M059J (cell line): ENCODE data around the gene TSPAN31. TPM values are rescaled to one million over a fixed set of nuclear protein-coding genes. Genes with fewer than 3 reads are reported as not detected.
"Not testable (repeated sequence)": the region's sequence is repeated elsewhere in the genome, so short reads cannot be mapped to it uniquely, and the experiment has no call there.

Source experiments
- DNase-seq: peaks from one replicate; pipeline ENCODE4 v3.0.0-alpha.2; 2012; ENCODE audit warnings: low read depth
- total RNA-seq: library from RNA; depleted of rRNA; stranded (reverse); fragments of >200 nt; shearing (Covaris generic); gene quantifications from 2 replicates; pipeline ENCODE4 v1.2.3, GENCODE V29; 2014

Gene TSPAN31
- total RNA-seq, 1 experiment from 2014 or later: 36.2 TPM

DNA sequence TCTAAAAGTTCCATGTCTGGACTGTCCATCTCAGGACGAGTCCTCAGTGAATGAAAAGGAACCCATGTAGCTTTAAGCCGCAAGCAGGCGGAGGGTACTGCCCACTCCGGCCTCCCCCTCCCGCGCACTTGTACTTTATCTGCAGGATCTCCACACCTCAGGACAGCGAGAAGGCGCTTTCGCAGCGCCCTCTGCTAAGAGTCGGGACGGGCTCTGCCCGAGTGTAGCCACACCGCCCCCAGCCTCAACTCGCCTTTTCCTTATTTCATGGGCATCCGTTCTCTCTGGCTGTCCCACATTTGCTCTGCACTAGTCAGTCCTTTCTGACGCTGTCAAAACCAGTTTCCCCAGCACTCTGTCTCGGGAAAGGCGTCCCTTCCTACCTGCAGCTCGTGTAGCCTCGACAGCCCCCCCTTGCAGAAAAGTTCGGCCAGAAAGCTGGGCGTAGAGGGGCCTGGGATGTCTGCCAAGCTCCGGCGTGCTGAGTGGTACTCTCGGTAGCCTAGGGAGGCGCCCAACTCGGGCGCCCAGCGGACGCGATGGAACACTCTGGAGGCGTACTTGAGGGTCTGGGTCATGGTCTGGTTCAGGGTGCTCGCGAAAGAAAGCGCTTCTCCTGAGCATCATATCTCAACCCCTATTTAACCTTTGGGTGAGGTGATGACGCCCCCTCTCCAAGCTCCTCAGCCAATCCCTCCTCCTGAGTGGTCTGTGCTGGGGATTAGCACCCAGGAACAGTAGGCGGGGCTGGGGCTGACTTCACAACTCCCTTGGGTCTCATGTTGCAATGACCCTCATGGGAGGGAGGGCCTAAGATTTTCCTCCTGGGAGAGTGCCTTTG is 21.8 kb downstream of the TSPAN31 start, which contains the start of gene CYP27B1:
CYP27B1 (minus strand) TSS at position 615 of the 841 bp plus-strand sequence; CDS start at position 578, 37 bp downstream.
- DNase-seq: peak; percentile 56

DNA sequence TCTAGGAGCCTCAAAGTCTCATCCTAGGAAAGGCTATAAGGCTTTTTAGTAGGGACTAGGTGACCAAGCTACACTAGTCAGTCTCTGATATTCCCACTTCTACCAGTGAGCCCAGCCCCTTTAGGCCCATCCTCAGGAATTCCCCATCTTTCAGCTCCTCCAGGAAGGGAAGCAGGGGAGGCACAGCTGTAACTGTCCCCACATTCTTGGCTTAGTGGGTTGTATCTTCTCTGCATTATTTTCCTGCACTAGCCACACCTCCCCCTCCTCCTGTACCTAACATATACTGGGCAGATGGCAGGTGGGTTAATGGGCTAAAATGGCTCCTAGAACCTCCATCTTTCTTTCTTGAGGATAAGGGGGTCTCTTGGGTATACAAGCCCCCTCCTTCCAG is 22.5 kb downstream of the TSPAN31 start:
- no peak for DNase-seq

DNA sequence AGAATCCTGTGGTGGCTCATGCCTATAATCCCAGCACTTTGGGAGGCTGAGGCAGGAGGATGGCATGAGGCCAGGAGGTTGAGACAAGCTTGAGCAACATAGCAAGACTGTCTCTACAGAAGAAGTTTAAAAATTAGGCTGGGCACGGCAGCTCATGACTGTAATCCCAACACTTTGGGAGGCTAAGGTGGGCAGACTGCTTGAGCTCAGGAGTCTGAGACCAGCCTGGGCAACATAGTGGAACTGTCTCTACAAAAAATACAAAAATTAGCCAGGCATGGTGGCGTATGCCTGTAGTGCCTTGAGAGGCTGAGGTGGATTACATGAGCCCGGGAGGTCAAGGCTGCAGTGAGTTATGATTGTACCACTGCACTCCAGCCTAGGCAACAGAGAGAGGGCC is 23.0 kb downstream of the TSPAN31 start:
- no peak for DNase-seq

DNA sequence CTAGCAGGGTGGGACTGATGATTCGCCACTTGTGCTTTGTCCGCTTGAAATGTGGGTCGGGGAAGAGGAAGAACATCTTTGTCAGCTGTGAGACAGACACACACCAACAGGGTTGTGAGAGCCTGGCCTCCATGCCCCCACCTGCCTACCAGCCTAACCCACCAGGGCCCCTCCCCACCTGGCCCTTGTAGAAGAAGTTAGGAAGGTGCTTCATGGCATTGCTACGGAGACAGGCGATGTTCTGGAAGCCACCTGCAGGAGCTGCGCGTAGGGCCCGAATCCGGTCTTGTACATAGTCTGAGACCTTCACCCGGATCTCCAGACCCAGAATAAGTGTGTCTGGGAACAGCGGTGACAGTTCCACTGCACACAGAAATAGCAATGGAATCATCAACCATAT is 24.8 kb downstream of the TSPAN31 start:
- DNase-seq: no peak

DNA sequence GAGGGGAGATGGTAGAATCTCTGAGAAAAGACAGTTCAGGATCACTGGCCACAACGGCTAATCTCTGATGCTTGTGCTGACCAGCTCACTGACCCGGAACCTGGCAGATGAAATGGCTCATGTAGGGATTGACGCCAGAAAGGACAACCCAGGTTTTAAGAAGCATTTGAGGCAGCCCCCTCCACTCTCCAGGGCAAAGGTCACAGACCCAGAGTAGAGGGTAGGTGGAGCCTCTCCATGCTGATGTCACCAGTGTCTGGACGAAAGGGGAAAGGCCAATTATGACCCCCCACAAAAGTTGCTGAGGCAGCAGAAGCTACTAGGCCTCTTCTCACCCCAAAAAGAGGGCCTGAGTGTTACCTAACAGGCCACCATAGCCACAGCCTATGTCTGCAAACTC is 25.9 kb downstream of the TSPAN31 start:
- DNase-seq: no peak

DNA sequence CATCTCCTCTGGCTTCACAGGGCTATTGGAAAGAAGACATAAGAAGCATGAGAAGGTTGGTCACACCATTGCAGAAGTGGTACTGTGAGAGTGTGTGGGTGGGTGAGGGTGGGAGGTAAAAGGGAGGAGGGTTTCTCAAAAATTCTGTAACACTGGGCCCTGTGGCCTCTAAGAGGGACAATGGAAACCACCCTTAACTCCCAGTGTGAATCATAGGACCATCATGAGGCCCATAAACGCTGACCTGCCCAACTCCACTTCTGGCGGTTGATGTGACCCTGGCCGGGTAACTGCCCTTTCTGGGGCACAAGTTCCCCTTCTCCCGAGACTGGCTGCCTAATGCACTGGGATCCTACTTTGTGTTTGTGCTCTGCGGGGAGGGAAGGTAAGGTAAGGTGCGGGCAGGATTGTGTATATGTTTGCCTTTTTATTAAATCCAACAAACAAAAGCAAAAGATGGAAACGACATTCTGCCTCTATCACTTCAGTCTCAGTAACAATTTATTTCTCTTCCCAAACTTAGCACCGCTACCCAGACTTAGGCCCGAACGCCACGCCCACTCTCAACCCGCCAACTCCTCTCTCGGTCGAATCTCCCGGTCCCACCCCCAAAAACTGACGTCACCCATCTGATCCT is 26.5 kb downstream of the TSPAN31 start:
- peak; percentile 90 for DNase-seq

DNA sequence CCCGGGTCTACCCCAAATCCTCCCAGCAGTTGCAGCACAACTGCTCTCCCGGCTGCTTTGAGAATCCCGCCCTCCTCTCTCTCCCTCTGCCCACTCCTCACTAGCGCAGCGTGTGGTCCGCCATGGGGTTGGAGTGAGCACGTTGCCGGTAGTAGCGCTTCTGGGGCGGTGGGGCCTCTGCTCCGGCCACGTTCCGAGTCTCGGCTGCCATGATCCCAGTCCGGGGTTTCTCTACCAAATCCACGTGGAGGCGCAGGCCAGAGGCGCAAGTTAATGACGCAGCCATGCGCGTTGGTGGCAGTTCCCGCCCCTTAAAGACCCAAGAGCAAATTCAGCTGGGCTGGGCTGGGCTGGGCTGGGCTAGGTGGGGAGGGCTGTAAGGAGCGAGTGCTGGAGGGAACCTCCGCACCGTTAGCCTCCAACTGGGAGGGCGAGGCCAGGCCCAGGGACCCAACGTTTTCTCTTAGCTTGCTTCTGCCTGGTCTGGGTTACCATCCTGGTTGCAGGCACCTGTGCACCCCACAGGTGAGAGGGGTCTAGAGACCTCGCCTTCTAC is 27.1 kb downstream of the TSPAN31 start, which contains the start of gene METTL1:
METTL1 (minus strand) TSS at position 233 of the 556 bp plus-strand sequence; CDS start at position 211, 22 bp downstream.
- DNase-seq: peak; percentile 96

DNA sequence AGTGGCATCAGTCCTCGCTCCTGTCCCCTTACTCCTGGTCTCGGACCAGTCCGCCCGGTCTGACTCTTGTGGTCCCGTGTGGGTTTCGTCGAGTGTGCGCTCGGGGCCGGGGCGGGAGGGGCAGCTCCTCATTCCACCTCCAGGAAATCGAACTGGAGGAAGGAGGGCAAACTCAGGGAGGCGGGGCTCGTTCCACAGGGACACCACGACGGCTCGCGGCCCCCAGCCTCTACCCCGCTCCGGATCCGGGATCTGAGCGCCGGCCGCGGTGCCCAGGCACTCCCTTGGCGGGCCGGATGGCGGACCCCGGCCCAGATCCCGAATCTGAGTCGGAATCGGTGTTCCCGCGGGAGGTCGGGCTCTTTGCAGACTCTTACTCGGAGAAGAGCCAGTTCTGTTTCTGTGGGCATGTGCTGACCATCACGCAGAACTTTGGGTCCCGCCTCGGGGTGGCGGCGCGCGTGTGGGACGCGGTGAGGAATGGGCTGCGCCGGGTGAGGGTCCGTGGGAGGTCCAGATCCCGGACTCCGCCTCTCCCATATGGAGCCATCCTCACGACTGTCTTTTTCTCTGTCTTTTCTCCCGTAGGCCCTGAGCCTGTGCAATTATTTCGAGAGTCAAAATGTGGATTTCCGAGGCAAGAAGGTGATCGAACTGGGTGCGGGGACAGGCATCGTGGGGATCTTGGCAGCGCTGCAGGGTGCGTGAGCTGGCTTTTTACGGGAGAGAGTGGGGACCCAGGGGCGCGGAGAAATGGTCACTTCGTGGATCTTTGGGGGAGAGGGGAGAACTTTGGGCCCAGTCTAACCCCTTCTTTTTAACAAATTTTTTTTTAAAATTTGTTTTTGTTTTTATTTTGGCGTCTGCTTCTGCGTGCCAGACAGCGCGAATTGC is 27.8 kb downstream of the TSPAN31 start, which contains the start of gene EEF1AKMT3:
EEF1AKMT3 (plus strand) TSS at position 186 of the 894 bp plus-strand sequence; CDS start at position 297, 111 bp downstream.
- DNase-seq: peak; percentile 64

DNA sequence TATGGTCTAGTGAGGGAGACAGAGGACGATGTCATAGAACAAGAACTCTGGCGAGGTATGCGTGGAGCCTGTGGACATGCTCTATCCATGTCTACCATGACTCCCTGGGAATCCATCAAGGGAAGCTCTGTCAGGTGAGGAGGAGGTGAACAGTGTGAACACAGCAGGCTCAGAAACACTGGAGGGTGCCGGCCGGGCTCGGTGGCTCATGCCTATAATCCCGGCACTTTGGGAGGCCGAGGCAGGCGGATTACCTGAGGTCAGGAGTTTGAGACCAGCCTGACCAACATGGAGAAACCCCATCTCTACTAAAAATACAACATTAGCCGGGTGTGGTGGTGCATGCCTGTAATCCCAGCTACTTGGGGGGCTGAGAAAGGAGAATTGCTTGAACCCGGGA is 29.8 kb downstream of the TSPAN31 start:
- not testable (repeated sequence) for DNase-seq

DNA sequence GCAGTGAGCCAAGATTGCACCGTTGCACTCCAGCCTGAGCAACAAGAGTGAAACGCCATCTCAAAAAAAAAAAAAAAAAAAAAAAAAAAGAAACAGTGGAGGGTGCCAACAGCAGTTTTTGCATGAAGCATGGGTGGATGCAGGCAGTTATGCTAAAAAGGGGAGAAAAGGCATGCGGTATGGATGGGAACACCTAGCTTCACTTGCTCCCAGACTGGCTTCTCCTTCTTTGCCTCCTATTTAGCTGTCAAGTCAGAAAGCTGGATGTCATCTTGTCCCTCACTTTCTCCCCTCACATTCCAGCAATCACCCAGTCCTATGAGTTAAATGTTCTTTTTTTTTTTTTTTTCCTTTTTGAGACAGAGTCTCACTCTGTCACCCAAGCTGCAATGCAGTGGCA is 30.2 kb downstream of the TSPAN31 start:
- DNase-seq: no peak

DNA sequence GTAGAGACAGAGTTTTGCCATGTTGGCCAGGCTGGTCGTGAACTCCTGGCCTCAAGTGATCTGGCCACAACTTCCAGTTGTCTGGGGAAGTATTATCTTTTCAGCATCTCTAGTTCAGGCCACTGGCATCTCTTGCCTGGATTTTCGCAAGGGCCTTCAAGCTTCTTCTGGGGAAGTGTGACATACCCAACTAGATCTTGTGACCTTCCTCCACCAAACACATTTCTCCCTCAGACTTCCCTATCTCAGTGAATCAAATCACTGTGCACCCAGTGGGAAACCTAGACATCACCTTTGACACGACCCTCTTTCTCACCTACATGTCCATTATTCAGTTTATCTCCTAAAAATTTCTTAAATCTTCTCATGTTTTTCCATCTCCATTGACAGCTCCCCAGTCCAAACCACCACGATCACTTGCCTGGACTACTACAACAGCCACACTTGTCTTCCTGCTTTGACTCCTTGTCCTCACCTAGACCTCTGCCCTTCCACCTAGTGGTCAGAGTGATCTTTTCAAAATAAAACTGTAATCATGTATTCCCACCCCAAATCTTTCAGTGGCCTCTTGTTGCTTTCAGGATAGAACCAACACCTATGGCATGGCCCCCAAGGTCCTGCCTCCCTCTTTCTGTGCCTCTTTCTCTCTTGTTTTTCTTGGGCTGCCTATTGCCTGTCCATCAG is 30.9 kb downstream of the TSPAN31 start:
- DNase-seq: no peak

DNA sequence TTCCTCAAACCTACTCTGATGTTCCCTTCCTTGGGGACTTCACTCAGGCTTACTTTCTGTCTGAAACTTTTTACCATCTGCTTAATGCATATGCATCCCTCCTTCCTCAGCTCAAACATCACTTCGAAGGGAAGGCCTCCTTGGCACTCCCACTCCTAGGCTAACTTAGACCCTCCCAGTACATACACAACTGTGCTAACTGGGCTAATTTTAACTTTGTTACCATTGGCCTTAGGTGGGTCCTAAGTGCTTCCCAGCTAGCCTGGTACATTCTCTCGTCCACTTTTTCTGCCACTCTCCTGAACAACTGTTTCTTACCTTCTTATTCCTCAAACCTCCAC is 31.4 kb downstream of the TSPAN31 start:
- no peak for DNase-seq

DNA sequence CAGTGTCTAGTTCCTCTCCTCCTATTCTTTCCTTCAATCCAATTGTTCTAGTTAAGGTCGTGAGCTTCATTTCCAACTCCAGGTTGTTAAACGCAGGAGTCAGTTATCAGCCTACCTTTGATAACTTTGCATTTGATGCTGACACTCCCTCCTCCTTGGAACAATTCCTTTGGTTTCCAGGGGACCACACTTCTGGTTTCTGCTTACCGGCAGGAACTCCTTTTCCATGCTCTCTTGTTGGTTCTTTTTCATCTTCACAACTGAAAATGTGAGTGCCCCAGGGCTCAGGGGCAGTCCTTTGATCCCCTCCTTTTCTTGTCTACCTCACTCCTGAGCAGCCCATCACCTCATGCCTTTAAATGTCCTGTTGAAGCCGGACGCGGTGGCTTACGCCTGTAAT is 32.5 kb downstream of the TSPAN31 start:
- DNase-seq: no peak

DNA sequence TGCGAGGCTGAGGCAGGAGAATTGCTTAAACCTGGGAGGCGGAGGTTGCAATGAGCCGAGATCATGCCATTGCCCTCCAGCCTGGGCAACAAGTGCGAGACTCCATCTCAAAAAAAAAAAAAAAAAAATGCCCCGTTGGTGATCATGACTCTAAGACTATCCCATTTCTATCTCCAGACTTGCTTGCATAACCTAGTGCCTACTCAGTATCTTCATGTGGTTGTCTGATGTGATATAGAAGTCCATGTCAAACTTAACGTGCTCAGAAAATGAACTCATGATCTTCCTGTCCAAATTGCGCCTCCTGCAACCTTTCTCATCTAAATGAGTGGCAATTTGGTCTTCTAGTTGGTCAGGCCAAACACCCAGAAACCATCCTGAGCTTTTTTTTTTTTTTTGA is 33.1 kb downstream of the TSPAN31 start:
- no peak for DNase-seq

DNA sequence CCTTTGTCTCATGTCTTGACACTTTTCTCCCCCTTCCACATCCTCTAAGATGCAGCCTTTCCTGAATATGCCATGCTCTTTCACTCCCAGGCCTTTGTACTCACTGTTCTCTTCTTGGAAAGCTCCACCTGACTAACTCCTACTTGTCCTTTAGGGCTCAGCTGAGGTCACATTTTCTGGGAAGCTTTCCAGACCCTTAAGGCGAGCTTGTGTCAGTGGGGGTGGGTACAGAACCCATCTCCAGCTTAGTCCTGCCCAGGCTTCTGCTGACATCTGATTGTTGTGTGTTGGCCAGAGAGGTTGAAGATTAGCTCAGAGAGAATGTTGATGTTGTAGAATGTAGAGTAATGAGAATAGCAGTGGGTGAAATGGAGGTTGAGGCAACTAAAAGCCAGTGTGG is 34.9 kb downstream of the TSPAN31 start:
- peak; percentile 64 for DNase-seq

DNA sequence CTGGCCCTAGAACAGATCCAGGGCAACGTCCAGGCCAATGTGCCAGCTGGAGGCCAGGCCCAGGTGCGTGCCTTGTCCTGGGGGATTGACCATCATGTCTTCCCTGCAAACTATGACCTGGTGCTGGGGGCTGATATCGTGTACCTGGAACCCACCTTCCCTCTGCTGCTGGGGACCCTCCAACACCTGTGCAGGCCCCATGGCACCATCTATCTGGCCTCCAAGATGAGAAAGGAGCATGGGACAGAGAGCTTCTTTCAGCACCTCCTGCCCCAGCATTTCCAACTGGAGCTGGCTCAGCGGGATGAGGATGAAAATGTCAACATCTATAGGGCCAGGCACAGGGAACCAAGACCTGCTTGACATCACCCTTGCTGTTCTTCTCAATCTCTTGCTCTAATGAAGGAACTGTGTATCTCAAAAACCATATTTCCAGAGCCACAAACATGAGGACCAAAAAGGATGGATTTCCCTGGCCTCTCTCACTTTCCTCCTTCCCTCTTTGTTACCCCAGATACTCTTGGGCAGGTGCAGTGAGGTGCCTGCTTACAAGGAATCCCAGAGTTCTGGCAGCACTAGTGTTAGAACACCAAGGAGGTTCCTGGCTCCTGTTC is 35.6 kb downstream of the TSPAN31 start:
- DNase-seq: no peak

DNA sequence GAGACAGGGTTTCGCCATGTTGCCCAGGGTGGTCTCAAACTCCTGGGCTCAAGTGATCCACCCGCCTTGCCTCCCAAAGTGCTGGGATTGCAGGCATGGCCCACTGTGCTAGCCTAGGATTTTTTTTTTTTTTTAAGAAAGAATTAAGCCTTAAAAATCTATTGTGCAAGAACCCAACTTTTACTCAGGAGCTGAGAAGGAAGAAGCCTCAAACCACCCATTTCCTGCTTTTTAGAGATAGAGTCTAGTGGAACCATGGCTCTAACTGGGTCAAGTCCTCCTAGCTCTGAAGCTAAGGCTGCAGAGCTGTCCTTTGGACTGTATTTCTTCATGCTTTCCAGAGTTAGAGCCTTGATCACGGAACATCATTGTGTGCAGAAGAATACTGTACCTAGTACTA is 36.4 kb downstream of the TSPAN31 start:
- DNase-seq: no peak

DNA sequence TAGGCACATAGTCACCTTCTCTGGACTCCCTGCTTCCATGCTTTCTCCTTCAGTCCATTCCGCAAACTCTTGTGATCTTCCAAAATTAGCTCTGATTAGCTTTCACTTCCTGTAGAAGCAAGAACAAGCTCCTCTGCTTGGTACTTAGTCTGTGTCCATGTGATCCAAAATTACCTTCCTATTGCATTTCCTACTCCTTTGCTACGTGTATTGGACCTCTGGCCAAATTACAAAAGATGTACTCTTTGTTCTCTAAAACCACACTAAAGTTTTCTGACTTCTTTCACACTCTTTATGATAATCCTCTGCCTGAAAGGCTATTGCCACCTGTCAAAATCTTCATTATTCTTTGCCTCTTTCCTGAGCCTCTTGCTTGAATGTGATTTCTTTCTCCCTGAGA is 37.0 kb downstream of the TSPAN31 start:
- no peak for DNase-seq

DNA sequence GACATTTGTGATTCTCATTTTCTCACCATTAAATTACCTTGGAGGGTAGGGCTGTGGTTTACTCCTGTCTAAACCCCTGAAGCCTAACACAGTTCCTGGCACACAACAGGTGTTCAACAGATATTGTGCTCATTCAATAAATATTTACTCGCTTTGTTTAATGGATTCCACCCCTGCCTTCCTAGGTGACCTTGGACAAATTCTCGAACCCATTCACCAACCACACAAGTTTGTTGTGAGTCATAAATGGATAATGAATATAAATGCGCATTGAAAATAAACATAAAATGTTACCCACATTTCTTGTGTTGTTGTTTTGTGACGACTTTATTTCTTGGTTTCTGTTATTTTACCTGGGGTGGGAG is 37.4 kb downstream of the TSPAN31 start:
- no peak for DNase-seq

DNA sequence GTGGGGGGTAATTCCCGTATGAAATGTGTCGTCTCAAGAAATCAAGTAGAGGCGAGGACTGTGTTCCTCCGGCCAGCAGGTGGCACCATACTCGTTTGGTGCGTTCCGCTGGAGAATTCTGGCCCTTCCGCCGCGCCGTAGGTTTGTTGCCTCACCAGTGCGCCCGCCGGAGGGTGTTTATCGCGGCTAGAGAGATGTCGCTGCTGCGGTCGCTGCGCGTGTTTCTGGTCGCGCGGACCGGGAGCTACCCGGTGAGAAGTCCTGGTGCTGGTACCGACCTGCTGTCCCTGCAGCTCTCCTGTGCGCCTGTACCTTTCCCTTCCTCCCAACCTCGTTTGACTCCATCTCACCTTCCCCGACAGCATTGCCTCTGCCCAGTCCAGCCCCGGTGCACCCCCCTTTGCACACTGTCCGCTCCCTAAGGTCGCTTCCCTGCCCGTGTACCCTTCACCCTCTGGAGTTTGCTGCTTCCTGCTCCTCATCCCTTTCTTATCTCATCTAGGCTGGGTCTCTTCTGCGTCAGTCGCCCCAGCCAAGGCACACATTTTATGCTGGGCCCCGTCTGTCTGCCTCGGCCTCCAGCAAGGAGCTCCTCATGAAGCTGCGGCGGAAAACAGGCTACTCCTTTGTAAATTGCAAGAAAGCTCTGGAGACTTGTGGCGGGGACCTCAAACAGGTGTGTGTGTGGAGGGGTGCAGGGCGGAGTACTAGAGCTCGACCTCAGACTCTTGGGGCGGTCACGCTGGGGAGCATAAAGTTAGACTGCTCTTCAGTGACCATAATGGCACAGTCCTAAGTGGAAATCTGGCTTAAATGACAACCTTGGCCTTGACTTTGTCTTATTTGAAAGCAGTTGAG is 38.0 kb downstream of the TSPAN31 start, which contains the start of gene TSFM:
TSFM (plus strand) TSS at position 180 of the 858 bp plus-strand sequence; CDS start at position 195, 15 bp downstream.
- DNase-seq: peak; percentile 90
